Measurements from ENCODE around the gene MCAM.

MCAM gene

DNA sequence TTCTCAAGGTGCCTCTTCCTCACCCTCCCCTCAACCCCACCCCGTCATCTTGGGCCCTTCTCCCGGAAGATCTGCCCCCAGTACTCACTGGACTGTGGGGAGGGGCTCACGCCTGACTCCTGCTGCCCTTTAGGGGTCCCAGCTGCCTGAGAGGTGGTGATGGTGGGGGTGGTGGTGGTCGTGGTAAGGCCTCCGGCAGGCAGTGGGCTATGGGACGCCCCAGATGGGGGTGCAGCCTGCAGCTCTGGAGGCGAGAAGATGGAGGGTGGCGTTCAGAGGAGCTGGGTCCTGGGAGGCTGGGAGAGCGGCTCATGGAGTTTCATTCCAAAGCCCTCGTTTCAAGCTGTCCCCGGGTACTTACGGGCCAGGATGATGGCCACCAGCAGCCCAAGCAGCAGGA, 28.8 kb upstream of the MCAM start:
- in situ Hi-C loops (cut with MboI; ENCODE audit: low sequenced_read_pairs), result no loop called here

DNA sequence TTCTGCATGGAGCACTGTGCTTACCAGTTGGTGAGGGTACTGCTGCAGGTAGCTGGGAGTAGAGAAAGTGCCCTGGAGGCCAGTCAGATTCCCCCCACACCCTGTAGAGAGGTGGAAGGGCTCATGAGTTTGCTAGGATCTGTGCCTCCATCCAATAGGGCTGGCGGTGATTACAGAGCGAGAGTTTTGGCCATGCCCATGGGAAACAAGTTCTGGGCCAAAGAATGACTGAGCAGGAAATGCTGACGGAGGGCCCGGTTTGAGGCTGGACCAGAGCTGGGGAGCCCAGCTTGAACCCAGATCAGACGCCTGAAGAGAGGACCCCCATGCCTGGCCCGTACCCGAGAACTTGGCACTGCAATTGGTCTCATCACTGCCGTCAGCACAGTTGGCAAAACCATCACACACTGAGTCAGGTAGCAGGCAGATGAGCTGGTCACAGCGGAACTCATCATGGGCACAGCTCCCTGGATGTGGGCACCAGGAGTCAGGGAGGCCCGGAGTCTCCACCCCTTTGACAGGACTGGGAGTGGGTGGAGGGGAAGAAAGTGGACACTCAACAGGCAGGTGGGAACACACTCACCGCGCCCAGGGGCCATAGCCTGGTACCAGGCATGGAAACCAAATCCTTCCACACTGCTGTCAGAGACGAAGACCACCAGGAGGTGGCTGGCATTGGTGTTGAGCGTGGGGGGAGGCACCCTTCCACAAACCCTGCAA, 27.5 kb upstream of the MCAM start:
- in situ Hi-C loops (cut with MboI; ENCODE audit: low sequenced_read_pairs), result no loop called here

DNA sequence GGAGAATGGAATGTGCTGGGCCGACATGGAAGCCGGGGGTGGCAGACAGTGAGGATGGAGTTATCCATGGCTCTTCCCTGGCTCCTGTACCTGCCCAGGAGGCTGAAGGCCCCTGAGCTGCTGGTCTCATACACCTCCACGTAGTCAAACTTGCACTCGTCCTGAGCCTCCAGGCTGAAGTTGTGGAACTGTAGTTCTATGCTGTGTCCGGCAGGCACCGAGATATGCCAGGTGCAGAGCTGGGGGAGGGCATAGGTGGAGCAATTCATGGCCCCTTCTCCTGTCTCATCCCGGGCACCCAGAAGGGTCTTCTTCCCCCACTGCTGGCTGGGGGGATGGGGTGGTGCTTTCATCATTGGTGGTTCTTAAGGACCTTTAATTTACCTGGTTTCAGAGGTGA, 26.8 kb upstream of the MCAM start:
- in situ Hi-C loops (cut with MboI; ENCODE audit: low sequenced_read_pairs), result no loop called here

DNA sequence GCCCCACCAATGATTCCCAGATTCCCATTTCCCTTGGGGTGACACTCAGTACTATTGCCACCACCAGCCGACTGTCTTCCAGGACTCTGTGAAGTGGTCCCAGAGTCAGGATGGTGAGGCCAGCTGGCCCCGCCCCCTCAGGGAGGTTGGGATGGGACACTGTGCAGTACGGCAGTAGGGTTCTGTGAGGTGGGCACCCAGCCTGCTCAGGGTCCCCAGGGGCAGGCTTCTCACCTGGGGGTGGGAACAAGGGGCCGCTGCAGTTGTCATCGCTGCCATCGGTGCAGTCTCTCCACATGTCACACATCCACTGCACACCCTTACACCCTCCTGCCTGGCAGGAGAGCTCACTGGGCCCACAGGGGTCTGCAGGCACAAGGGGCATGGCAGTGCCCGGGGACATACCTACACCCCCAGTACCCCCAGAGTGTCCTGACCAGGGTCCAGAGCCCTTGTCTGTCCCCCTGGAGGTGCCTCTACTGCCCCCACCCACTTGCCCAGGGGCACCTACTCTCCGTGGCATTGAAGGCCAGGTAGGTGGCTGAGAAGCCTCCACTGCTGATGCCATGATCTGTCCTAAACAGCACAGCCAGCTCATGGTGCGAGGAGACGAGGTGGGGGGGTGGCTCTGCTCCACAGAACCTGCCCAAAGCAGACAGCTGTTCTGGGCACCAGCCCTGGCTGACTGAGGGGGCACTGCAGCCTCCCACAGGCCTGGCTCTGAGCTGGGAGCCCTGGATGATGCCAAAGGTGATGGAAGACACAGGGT, 25.6 kb upstream of the MCAM start:
- in situ Hi-C loops (cut with MboI; ENCODE audit: low sequenced_read_pairs), result no loop called here

DNA sequence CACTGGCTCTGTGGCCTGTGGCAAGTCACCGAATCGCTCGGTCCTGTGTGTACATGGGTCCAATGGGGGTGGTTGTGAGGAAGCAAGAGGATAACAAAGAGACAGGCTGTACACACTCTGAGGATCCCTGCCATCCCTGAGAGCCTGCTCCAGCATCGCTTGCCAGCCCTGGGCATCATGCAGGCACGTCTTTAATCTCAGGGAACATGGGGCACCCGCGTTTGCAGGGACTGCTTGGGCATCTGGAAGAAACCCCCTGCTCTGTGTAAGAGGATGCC, 25.0 kb upstream of the MCAM start:
- in situ Hi-C loops (cut with MboI; ENCODE audit: low sequenced_read_pairs), result no loop called here

DNA sequence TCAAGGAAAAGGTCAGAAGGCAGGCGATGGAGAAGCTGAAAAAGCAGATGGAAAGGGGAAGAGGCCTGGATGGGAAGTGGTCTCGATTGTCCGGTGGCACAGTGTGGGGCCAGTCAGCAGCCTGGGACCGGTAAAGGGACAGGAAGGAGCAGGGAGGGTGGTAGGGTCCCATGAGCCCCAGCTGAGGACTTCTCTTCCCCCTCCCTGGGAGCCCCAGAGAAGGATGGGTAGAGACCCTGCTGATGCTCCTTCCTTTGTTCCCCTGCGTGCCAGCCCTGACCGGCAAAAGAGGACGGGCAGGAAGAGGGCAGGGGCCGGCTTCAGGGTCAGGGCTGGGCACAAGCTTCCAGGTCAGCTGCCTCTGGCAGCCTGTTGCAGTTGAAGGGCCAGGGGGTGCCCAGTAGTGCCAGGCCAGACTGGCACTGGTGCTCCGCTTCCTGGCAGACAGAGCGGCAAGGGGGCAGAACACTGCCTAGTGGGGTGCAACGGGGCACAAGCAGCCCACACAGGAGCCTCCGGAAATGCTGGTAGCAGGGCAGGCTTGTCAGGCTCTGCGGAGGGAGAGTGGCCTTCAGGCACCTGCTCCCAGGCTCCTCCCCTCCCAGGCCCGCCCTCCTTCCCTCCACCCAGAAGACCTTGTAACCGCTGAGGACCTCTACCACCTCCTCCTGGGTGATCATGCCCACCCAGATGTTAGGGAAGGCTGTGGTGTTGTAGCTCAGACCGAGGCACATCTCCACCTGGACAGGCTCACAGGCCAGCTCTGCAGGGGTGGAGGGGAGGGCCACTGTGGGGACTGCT, 24.5 kb upstream of the MCAM start:
- in situ Hi-C loops (cut with MboI; ENCODE audit: low sequenced_read_pairs), result no loop called here

DNA sequence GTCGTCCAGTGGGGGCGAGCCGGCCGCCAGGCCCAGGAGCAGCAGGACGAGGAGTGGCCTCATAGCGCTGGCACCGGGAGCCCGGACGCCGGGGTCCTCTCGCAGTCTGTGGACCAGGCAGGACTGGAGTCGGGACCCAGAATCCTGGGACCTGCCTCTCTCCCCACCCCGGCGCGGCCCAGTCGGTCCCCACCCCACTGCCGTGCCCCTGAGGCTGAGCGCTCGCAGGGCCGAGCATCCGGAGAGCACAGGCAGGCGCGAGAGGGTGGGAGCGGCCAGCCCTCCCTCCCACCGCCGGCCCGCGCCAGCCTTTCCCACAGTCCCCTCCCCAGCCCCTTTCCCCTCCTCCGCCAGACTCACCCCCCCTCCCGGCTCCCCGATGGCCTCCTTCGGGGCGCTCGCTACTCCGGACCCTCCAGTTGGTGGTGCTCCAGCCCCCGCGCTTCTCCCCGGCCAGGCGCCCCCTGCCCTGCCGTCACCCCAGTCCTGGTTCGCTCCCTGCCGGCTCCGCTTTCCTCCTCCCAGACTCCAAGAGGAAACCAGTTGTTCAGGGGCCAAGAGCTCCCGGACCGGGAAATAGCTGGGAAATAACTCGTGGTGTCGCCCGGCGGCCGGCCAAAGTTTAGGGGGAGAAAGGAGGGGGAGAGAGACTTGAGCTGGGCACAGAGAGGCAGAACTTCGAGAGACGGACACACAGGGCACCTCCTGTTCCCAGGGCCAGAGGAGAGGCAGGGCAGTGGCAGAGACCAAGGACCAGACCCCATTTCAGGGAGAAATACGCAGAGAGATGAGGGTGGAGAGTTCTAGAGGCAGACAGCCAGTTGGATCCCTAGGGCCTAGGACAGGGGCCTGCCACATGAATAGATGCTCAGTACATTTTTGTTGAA, 23.6 kb upstream of the MCAM start, which contains the start of gene C1QTNF5:
Gene C1QTNF5, minus strand, starts transcription at position 549 of the 887 bp plus-strand sequence. Its CDS starts 486 bp downstream, at position 63.
- in situ Hi-C loops (cut with MboI; ENCODE audit: low sequenced_read_pairs), result no loop called here

DNA sequence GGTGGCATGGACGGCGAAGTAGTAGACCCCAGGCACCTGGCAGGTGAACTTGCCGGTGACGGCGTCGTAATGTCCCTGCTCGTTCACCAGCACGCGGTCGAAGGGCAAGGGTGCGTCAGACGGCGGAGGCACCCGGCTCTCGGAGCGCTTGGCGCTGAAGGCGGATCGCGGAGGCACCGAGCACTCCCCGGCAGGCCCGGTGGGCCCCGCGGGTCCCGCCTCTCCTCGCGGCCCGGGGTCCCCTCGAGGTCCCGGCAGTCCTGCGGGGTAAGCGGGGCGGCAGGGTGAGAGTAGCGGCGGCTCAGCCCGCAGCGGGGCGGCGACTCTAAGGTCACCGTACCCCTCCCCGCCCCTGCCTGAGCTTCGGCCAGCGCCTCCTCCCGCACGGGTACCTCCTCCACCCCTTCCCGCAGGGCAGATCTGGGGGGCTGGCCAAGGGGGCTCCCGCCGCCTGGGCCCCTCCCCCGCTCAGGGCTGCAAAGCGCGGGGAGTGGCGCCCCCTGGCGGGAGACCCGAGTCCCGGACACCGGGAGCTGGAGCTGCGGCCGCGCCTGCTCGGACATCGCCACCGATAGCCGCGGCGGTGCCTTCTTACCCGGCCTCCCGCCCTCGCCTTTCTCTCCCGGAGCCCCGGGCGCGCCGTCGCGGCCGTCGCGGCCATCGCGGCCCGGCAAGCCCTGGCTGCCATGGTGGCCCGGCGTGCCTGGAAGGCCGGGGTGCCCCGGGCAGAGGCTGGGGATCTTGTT, 22.8 kb upstream of the MCAM start:
- in situ Hi-C loops (cut with MboI; ENCODE audit: low sequenced_read_pairs), result no loop called here

DNA sequence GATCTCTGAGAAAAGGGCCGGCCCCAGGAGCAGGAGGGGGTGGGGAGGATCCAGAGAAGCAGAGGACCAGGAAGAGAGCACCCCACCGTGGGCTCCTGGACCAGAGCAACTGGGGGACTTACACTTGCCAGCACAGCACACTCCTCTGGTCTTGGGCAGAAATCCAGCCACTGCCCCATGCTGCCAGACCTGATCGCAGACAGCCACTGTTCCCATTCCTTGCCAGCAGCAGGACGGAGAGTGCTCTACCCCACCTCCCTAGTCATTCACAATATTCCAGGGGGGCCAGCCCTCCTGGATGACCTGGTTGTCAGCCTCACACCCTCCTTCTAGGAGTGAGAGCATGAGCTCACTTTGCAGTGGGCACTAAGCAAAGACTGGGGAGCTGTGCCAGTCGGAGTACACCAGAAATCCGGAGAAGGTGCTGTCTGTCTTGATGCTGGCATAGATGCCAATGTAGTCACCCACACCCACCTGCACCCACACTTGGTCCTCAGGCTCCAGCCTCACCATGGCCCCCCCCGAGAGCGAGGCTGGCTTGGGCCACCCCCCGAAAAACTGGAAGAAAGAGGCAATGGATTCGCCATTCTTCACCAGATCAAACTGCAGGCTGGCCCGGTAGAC, 22.1 kb upstream of the MCAM start:
- in situ Hi-C loops (cut with MboI; ENCODE audit: low sequenced_read_pairs), result no loop called here

DNA sequence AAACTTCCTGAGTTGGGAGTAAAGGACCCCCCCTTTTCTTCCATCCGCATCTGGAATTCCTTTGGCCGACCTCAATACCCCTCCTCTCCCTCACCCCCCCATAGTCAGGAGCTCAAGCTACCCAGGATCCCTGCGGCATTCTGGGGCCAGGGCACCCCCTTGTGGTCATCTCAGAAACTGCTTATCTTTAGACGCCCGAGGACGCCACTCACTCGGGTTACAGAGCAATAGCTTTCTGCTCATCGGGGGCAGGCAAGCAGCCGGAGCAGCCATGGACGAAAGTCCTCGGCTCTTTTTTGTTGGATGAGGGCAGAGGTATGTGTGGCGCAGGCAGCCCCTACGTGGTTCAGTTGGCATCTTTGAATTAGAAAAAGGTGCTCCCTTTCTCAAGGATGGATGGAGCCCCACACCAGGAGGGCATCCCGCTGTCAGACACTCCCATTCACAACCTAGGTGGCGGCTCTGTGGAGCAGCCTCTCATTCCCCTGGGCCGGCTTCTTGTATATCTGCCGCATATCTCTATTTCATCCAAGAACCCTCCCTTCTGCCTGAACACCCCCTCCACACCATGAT, 21.5 kb upstream of the MCAM start:
- in situ Hi-C loops (cut with MboI; ENCODE audit: low sequenced_read_pairs), result no loop called here

DNA sequence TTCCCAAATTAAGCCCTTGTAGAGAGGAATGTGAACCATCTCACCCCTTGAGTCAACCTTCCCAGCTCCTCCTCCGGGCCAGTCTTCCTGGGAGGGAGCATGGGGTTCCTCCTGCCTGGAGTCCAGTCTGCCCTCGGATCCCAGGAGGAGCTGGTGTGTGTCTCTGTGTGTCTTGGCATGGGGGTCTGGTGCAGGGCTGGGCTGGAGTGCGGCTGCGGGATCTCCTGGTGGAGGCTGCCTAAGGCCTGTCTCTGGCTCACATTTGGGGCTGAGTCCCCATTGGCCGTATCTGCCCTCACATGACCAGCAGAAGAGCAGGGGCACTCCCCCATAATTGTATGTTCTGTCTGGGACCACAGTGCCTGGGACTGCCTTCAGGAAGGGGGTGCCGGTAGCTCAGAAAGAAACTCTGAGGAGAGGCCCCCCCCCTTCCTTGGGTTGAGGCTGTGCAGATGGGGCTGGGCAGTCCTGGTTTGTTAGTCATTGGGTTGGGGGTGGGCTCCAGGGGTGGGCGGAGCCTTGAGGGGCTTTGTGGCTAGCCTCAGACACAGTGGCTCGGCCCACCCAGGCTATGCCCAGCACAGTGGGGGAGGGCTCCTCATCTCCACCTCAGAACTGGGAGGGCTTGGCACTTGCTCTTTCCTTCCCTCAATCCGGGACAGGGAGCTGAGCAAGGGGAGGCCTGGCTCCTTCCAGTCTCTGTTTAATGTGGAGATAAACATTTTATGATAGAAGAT, 20.8 kb upstream of the MCAM start:
- in situ Hi-C loops (cut with MboI; ENCODE audit: low sequenced_read_pairs), result no loop called here

DNA sequence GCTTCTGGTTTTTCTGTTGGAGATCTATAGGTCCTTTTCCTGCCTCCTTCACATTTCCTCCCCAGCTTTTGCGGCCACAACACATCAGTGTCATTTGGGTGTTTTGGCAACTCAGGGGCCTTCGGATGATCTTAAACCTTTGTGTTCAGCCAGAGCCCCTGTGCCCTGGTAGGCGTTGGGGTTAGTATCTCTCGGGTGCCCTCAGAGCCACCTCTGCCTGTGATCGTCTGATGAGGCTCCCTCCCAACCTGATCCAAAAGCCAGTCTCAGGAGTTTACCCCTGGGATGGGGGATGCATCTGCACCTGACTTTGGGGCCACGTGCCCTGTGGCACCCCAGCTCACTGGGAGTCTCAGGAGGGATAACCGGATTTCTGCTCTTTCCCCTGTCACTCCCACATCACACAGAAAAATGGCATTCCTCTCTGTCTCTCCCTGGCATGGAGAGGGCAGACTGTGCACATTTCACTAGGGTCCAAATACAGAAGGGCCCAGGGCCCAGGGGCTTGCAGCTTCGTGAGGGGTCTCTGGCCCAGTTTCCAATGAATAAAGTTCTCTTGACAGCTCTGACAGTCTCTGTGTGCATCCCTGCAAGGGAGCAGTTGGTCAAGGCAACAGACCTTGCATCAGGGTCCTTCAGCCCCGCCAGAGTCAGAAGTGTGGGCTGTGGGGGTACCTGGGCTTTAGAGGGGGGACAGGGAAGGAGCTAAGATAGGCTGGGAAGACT, 20.0 kb upstream of the MCAM start:
- in situ Hi-C loops (cut with MboI; ENCODE audit: low sequenced_read_pairs), result no loop called here

DNA sequence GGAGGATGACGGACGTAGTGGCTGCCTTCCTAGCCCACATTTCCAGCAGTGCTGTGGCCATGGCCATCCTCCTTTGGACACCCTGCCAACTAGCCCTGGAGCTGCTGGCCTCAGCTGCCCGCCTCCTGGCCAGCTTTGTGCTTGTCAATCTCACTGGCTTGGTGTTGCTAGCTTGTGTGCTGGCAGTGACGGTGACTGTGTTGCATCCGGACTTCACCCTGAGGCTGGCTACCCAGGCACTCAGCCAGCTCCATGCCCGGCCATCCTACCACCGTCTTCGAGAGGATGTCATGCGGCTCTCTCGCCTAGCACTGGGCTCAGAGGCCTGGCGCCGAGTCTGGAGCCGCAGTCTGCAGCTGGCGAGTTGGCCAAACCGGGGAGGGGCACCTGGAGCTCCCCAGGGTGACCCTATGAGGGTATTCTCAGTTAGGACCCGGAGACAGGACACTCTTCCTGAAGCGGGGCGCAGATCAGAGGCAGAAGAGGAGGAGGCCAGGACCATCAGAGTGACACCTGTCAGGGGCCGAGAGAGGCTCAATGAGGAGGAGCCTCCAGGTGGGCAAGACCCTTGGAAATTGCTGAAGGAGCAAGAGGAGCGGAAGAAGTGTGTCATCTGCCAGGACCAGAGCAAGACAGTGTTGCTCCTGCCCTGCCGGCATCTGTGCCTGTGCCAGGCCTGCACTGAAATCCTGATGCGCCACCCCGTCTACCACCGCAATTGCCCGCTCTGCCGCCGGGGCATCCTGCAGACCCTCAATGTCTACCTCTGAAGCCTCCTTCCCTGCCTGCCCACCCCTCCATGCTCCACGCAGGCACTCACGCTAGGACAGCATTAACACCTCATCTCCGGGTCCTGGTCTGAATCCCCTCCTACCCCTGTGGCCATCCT, 19.0 kb upstream of the MCAM start:
- in situ Hi-C loops (cut with MboI; ENCODE audit: low sequenced_read_pairs), result no loop called here

DNA sequence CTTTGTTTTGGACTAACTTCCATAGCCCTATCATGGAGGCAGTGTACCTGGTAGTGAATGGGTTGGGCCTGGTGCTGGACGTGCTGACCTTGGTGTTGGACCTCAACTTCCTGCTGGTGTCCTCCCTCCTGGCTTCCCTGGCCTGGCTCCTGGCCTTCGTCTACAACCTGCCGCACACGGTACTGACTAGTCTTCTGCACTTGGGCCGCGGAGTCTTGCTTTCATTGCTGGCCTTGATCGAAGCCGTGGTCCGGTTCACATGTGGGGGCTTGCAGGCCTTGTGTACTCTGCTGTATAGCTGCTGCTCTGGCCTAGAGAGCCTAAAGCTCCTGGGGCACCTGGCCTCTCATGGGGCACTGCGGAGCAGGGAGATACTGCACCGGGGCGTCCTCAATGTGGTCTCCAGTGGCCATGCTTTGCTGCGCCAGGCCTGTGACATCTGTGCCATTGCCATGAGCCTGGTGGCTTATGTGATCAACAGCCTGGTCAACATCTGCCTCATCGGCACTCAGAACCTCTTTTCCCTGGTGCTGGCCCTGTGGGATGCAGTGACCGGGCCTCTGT, 18.2 kb upstream of the MCAM start:
- in situ Hi-C loops (cut with MboI; ENCODE audit: low sequenced_read_pairs), result no loop called here

DNA sequence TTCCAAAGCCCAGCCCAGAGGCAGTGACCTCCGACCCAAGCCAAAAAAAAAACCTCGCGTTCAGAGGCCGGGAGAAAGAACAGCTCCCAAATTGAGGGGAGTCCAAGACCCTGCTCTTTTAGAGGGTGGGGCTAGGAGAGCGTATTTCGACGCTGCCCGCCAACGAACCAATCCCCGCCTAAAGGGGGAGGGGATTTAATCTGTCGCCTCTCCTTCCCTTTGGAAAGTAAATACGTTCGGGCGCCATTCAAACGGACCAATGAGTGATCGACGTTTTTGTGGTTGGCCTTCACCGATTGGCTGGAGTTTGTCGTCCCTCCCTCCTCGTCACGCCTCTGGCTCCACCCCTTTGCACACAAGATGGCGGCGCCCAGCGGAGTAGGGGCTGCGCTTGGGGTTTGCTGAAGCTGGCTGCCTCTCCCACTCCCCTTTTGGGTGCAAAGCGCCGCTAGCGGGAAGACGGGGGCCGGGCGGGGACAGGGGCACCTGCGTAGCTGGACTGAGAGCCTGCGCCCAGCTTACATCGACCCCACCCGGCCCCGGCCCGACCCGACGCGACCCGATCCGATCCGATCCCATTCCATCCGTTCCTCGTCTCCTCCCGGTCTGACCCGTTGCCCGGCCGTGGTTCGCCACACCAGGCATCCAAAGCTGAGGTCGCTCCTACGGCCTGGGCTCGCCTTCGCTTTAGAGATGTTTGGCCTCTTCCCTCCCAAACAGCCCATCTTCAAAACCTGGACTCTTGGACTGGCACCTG, 17.4 kb upstream of the MCAM start, which contains the start of gene RNF26:
Gene RNF26, plus strand, starts transcription at position 354 of the 757 bp plus-strand sequence. CDS start 596 bp downstream, outside the sequence.
- in situ Hi-C loops (cut with MboI; ENCODE audit: low sequenced_read_pairs), result no loop called here

All from hTERT RPE-1 (cell line).